OCI-LY7 (cell line): ENCODE results near the gene RNF144A. TPM values are rescaled to one million over a fixed set of nuclear protein-coding genes. Genes with fewer than 3 reads are reported as not detected.
"Not testable (repeated sequence)": the region's sequence is repeated elsewhere in the genome, so short reads cannot be mapped to it uniquely, and the experiment has no call there.

Source experiments
- BruUV-seq: library from RNA; stranded (reverse); fragments of 400-500 nt; replicated peaks from 2 replicates; lab custom pipeline; 2021; lab: Mats Ljungman, UMichigan
- CTCF ChIA-PET: fragments of 300-600 bp; sonication (Branson Sonifier 250); formaldehyde crosslinking; loops from one replicate; lab custom pipeline; 2022; ENCODE audit warnings: antibody characterized with exemption; ENCODE audit not compliant: unreplicated experiment; lab: Charles Lee
- POLR2A ChIA-PET: fragments of 300-600 bp; sonication (Branson Sonifier 250); formaldehyde crosslinking; loops from one replicate; lab custom pipeline; 2022; ENCODE audit warnings: antibody characterized with exemption; lab: Charles Lee
- DNase-seq: peaks from one replicate; pipeline ENCODE4 v3.0.0-alpha.2; 2015; ENCODE audit warnings: low spot score
- H2AFZ ChIP-seq: fragments of 200-600 bp; sonication (generic), shearing (Covaris generic); 2 replicates; pipeline ENCODE4 v1.6.1; 2014; ENCODE audit warnings: mild to moderate bottlenecking, antibody characterized with exemption, low read length, moderate library complexity
- H3K27ac ChIP-seq: fragments of 200-600 bp; sonication (generic); 2 replicates; pipeline ENCODE4 v1.5.1; 2014; ENCODE audit warnings: mixed run types, low read depth, mild to moderate bottlenecking, moderate library complexity, low read length, inconsistent platforms; ENCODE audit not compliant: poor library complexity, severe bottlenecking
- H3K36me3 ChIP-seq: fragments of 200-600 bp; sonication (generic); 2 replicates; pipeline ENCODE4 v1.6.1; 2014; ENCODE audit warnings: mild to moderate bottlenecking, antibody characterized with exemption, low read length, moderate library complexity, mixed read lengths; ENCODE audit not compliant: insufficient read depth
- H3K4me1 ChIP-seq: fragments of 200-600 bp; sonication (generic); 2 replicates; pipeline ENCODE4 v1.5.1; 2014; ENCODE audit warnings: mild to moderate bottlenecking, low read length; ENCODE audit not compliant: insufficient read depth, poor library complexity, severe bottlenecking
- H3K4me2 ChIP-seq: fragments of 200-600 bp; sonication (generic); 2 replicates; pipeline ENCODE4 v1.6.1; 2014; ENCODE audit warnings: mild to moderate bottlenecking, low read length
- H3K4me3 ChIP-seq: fragments of 200-600 bp; sonication (generic); 2 replicates; pipeline ENCODE4 v1.5.1; 2014; ENCODE audit warnings: mild to moderate bottlenecking, low read depth, low read length; ENCODE audit not compliant: poor library complexity, severe bottlenecking
- H3K79me2 ChIP-seq: fragments of 200-600 bp; sonication (generic); 2 replicates; pipeline ENCODE4 v1.6.1; 2016; ENCODE audit warnings: low read depth, mild to moderate bottlenecking, low read length, moderate library complexity, mixed read lengths; ENCODE audit not compliant: insufficient read depth
- H3K9me2 ChIP-seq: fragments of 200-600 bp; sonication (generic); 2 replicates; pipeline ENCODE4 v1.6.1; 2016; ENCODE audit warnings: mild to moderate bottlenecking, low read length, mixed read lengths; ENCODE audit not compliant: insufficient read depth
- H3K9me3 ChIP-seq: fragments of 200-600 bp; sonication (generic); 2 replicates; pipeline ENCODE4 v1.6.1; 2014; ENCODE audit warnings: mild to moderate bottlenecking, mixed run types, low read length, mixed read lengths
- H4K20me1 ChIP-seq: fragments of 200-600 bp; sonication (generic); 2 replicates; pipeline ENCODE4 v1.6.1; 2014; ENCODE audit warnings: mild to moderate bottlenecking, antibody characterized with exemption, low read length, moderate library complexity, mixed read lengths; ENCODE audit not compliant: insufficient read depth
- EZH2phosphoT487 ChIP-seq: fragments of 200-600 bp; sonication (generic); IDR thresholded peaks from 2 replicates; pipeline ENCODE4 v1.6.1; 2018; ENCODE audit warnings: low read depth, borderline replicate concordance, mild to moderate bottlenecking, mixed run types, antibody characterized with exemption, low read length, moderate library complexity, mixed read lengths
- intact Hi-C: fragments of 100-400 bp; cut with micrococcal nuclease; formaldehyde crosslinking; loops from one replicate; pipeline ENCODE4 v1.10.0; 2022; ENCODE audit not compliant: unreplicated experiment
- total RNA-seq, 2 experiments: library from RNA; depleted of rRNA in 1 of 2; stranded (reverse); fragments of >200 nt in 1 of 2; shearing (Covaris generic) in 1 of 2; gene quantifications; 2 replicates each; pipeline ENCODE4 v1.2.3, GENCODE V29; 2014 to 2022
- TF ChIP-seq, protein P1 (sequence below): fragments of 200-600 bp; sonication (generic); conservative IDR thresholded peaks from 2 replicates; pipeline ENCODE4 v1.5.1; 2014; ENCODE audit warnings: mild to moderate bottlenecking, antibody characterized with exemption, low read length, moderate library complexity, mixed read lengths

RNF144A gene
- total RNA-seq, 2 experiments from 2014 or later, result 1.1 to 1.9 TPM

DNA sequence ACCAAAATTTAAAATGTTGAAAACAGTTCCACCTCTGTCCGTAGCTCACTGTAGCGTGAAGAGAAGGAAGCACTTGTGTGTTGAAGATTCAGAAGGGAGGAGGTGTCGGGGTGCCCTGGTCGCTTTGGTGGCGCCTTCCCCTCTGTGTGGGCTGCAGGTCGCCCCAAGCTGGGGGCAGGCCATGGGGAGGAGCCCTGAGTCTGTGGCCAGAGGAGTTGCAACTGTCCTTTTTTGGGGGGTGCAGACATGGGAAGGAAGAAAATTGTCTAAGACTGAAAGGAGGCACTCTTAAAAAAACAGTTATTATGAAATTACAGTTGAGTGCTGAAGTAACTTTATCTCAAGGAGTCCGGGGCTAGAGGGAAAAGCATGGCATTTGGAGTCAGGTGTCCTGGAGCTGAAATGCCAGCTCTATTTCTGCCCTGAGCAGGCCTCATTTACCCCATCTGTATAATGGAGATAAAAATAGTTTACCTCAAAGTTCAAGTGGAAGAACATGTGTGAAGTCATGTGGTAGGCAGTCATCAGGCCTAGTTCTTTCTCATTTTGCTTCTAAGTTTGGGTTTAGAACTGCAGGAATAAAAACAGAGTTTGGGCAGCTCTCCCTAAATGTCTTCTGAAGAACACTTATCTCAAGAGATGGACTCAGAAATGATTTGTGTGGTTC lies 82.1 kb downstream of the RNF144A start:
- Histone ChIP-seq H2AFZ (peak overlapping the region; percentile 67; the same call in 1 of the 2 replicates), H3K4me3 (no peak overlapping the region), H3K27ac (no peak overlapping the region), H3K36me3 (no peaks in the 10 kb centered on the region), H4K20me1 (no peaks in the 10 kb centered on the region), H3K4me2 (peak overlapping the region; percentile 15), H3K4me1 (peaks cover 12% of the 10 kb centered on the region), H3K9me2 (no peaks in the 10 kb centered on the region), H3K9me3 (no peaks in the 10 kb centered on the region), H3K79me2 (no peaks in the 10 kb centered on the region)
- CTCF ChIA-PET, result no interaction called here
- TF ChIP-seq, protein P1, sequence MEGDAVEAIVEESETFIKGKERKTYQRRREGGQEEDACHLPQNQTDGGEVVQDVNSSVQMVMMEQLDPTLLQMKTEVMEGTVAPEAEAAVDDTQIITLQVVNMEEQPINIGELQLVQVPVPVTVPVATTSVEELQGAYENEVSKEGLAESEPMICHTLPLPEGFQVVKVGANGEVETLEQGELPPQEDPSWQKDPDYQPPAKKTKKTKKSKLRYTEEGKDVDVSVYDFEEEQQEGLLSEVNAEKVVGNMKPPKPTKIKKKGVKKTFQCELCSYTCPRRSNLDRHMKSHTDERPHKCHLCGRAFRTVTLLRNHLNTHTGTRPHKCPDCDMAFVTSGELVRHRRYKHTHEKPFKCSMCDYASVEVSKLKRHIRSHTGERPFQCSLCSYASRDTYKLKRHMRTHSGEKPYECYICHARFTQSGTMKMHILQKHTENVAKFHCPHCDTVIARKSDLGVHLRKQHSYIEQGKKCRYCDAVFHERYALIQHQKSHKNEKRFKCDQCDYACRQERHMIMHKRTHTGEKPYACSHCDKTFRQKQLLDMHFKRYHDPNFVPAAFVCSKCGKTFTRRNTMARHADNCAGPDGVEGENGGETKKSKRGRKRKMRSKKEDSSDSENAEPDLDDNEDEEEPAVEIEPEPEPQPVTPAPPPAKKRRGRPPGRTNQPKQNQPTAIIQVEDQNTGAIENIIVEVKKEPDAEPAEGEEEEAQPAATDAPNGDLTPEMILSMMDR, result no peak
- TF ChIP-seq EZH2phosphoT487, result no peak
- intact Hi-C loops, result no loop called here
- POLR2A ChIA-PET, result interaction anchor here (0.5 to 1.1 kb wide), 3 partner anchors 11 to 147 kb away, joined by 3 read pairs; no protein-coding TSS in a partner anchor
- peak; percentile 8 for DNase-seq
- no TSS peak for BruUV-seq

DNA sequence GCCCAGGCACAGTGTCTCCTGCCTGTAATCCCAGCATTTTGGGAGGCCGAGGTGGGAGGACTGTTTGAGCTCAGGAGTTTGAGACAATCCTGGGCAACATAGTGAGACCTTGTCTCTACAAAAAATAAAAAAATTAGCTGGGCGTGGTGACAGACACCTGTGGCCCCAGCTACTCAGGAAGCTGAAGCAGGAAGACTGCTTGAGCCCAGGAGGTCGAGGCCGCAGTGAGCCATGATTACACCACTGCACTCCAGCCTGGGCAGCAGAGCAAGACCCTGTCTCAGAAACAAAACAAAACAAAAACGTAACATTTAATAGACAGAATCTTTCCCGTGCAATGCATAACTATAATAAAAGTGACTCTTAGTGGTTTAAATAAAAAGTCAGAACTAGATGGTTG lies 84.2 kb downstream of the RNF144A start:
- H3K79me2 ChIP-seq, H4K20me1 ChIP-seq, H3K4me2 ChIP-seq, H3K27ac ChIP-seq, DNase-seq, H3K9me2 ChIP-seq, H3K36me3 ChIP-seq, H2AFZ ChIP-seq, CTCF ChIA-PET, H3K9me3 ChIP-seq, BruUV-seq, H3K4me3 ChIP-seq, intact Hi-C loops: not testable (repeated sequence)
- POLR2A ChIA-PET, result interaction anchor here (0.6 kb wide), 1 partner anchor 15 kb away, joined by 5 read pairs; no protein-coding TSS in a partner anchor
- H3K4me1 ChIP-seq, result peaks cover 12% of the 10 kb centered on the region

GRCh38 chr2:7003895-7004294 lies 86.7 kb downstream of the RNF144A start:
- H3K4me1 ChIP-seq, result peaks cover 9% of the 10 kb centered on the region
- DNase-seq, result no peak
- H3K9me3 ChIP-seq, result no peaks in the 10 kb centered on the region
- H3K4me2 ChIP-seq, result no peak overlapping the region
- intact Hi-C loops, result no loop called here
- CTCF ChIA-PET, result no interaction called here
- no TSS peak for BruUV-seq
- H3K36me3 ChIP-seq, result no peaks in the 10 kb centered on the region
- H3K27ac ChIP-seq, result no peak overlapping the region
- no peaks in the 10 kb centered on the region for H3K79me2 ChIP-seq
- POLR2A ChIA-PET, result interaction anchor here (0.7 kb wide), 1 partner anchor 1882 kb away, joined by 3 read pairs; no protein-coding TSS in a partner anchor
- no peak overlapping the region for H2AFZ ChIP-seq
- TF ChIP-seq, protein P1, result no peak
- no peak for TF ChIP-seq EZH2phosphoT487
- H4K20me1 ChIP-seq, result no peaks in the 10 kb centered on the region
- H3K9me2 ChIP-seq, result no peaks in the 10 kb centered on the region
- H3K4me3 ChIP-seq, result no peak overlapping the region
